Measurements from ENCODE around the gene CGNL1.

Gene CGNL1

DNA sequence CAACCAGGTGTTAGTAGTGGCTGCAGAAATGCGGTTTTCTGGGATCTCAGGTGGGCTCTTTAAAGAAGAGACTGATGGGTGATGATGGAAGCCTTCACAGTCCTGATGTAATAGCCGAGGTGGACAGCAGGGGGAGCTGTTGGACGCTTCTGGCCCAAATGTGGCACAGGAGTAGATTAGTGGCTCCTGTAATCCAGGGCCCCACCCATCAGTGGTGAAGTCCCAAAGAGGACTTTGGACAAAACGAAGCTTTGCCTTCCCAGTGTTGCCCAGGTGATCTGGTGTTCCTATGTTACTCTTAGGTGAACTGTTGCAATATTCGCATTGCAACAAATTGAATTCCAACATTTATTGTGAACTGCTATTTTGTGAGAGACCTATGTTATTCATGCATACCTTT, 183.6 kb downstream of the CGNL1 start:
- H3K36me3 ChIP-seq (ENCODE audit: insufficient read depth, low read length) = no peaks in the 10 kb centered on the region
- H3K9ac ChIP-seq (ENCODE audit: low read depth, low read length, poor library complexity, severe bottlenecking) = no peak overlapping the region
- H3K4me1 ChIP-seq (ENCODE audit: insufficient read depth, low read length, poor library complexity, severe bottlenecking) = no peaks in the 10 kb centered on the region
- H4K20me1 ChIP-seq (ENCODE audit: insufficient read depth, low read length, poor library complexity, severe bottlenecking) = no peaks in the 10 kb centered on the region
- H3K4me3 ChIP-seq (ENCODE audit: low read length, poor library complexity, severe bottlenecking) = no peak overlapping the region
- TF ChIP-seq, protein P1, sequence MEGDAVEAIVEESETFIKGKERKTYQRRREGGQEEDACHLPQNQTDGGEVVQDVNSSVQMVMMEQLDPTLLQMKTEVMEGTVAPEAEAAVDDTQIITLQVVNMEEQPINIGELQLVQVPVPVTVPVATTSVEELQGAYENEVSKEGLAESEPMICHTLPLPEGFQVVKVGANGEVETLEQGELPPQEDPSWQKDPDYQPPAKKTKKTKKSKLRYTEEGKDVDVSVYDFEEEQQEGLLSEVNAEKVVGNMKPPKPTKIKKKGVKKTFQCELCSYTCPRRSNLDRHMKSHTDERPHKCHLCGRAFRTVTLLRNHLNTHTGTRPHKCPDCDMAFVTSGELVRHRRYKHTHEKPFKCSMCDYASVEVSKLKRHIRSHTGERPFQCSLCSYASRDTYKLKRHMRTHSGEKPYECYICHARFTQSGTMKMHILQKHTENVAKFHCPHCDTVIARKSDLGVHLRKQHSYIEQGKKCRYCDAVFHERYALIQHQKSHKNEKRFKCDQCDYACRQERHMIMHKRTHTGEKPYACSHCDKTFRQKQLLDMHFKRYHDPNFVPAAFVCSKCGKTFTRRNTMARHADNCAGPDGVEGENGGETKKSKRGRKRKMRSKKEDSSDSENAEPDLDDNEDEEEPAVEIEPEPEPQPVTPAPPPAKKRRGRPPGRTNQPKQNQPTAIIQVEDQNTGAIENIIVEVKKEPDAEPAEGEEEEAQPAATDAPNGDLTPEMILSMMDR (conservative IDR thresholded peaks at IDR 0.05; ENCODE audit: low read length) = peak; percentile 95
- TF ChIP-seq EZH2phosphoT487 (IDR thresholded peaks at IDR 0.05; ENCODE audit: borderline replicate concordance) = no peak
- no peaks in the 10 kb centered on the region for H3K79me2 ChIP-seq (ENCODE audit: insufficient read depth, low read length)
- no peak overlapping the region for H3K4me2 ChIP-seq (ENCODE audit: low read depth, low read length, poor library complexity, severe bottlenecking)
- no peaks in the 10 kb centered on the region for H3K9me2 ChIP-seq (replicated peaks; ENCODE audit: low read depth, low read length)
- H3K27me3 ChIP-seq (ENCODE audit: insufficient read depth, low read length, poor library complexity, severe bottlenecking) = no peaks in the 10 kb centered on the region
- no peaks in the 10 kb centered on the region for H3K9me3 ChIP-seq (ENCODE audit: insufficient read depth, low read depth, low read length)
- no peaks in the 10 kb centered on the region for H3F3A ChIP-seq (ENCODE audit: low read depth)
- H2AFZ ChIP-seq (ENCODE audit: low read length) = no peak overlapping the region

GRCh38 chr15:57561041-57561711, 184.9 kb downstream of the CGNL1 start:
- Histone ChIP-seq H3K4me2 (ENCODE audit: low read depth, low read length, poor library complexity, severe bottlenecking) (no peak overlapping the region), H2AFZ (ENCODE audit: low read length) (0 out of 2 replicates have a peak overlapping the region, but pooled peaks have one; percentile 14)
- TF ChIP-seq EZH2phosphoT487 (IDR thresholded peaks at IDR 0.05; ENCODE audit: borderline replicate concordance) = no peak
- TF ChIP-seq, protein P1 (conservative IDR thresholded peaks at IDR 0.05; ENCODE audit: low read length) = peak; percentile 86

DNA sequence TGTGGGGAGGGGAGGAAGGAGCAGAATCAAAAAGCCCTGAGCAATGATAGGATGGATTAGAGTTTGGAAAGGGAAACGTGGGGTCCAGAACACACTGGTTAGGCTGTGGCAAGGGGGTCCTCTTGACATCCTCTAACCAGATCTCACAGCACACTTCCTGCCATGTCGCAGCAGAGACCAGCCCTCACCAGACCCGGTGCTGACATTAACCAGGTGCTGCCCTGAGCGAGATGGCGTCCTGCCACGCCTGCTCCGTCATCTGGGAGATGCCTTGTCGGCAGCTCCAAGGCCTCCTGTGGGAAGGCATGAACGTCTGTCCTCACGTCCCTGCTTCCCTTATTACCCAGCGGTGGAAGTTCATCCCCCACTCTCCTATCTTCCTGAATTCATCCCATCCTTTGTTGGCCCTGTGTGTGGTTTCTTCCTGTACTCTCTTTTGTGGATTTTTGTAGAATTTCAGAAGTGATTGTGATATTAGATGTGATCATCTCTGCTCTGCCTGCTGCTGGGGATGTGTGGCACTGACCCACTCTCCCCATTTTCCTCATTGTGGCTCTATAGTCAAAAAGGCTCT, 186.0 kb downstream of the CGNL1 start:
- no peak overlapping the region for H2AFZ ChIP-seq (ENCODE audit: low read length)
- H4K20me1 ChIP-seq (ENCODE audit: insufficient read depth, low read length, poor library complexity, severe bottlenecking) = no peaks in the 10 kb centered on the region
- H3K4me2 ChIP-seq (ENCODE audit: low read depth, low read length, poor library complexity, severe bottlenecking) = no peak overlapping the region
- no peak for TF ChIP-seq EZH2phosphoT487 (IDR thresholded peaks at IDR 0.05; ENCODE audit: borderline replicate concordance)
- TF ChIP-seq, protein P1 (conservative IDR thresholded peaks at IDR 0.05; ENCODE audit: low read length) = no peak
- H3F3A ChIP-seq (ENCODE audit: low read depth) = no peaks in the 10 kb centered on the region
- no peak overlapping the region for H3K4me3 ChIP-seq (ENCODE audit: low read length, poor library complexity, severe bottlenecking)
- H3K9me2 ChIP-seq (replicated peaks; ENCODE audit: low read depth, low read length) = no peaks in the 10 kb centered on the region
- H3K9me3 ChIP-seq (ENCODE audit: insufficient read depth, low read depth, low read length) = no peaks in the 10 kb centered on the region
- peaks cover 4% of the 10 kb centered on the region for H3K4me1 ChIP-seq (ENCODE audit: insufficient read depth, low read length, poor library complexity, severe bottlenecking)
- no peaks in the 10 kb centered on the region for H3K36me3 ChIP-seq (ENCODE audit: insufficient read depth, low read length)
- H3K27me3 ChIP-seq (ENCODE audit: insufficient read depth, low read length, poor library complexity, severe bottlenecking) = no peaks in the 10 kb centered on the region
- H3K79me2 ChIP-seq (ENCODE audit: insufficient read depth, low read length) = no peaks in the 10 kb centered on the region
- H3K9ac ChIP-seq (ENCODE audit: low read depth, low read length, poor library complexity, severe bottlenecking) = no peak overlapping the region

More at GRCh38 chr15:57561041-57561711, 184.9 kb downstream of the CGNL1 start:
- Histone ChIP-seq H3F3A (ENCODE audit: low read depth) (no peaks in the 10 kb centered on the region), H3K9me3 (ENCODE audit: insufficient read depth, low read depth, low read length) (no peaks in the 10 kb centered on the region), H3K9ac (ENCODE audit: low read depth, low read length, poor library complexity, severe bottlenecking) (no peak overlapping the region), H3K4me3 (ENCODE audit: low read length, poor library complexity, severe bottlenecking) (no peak overlapping the region), H3K27me3 (ENCODE audit: insufficient read depth, low read length, poor library complexity, severe bottlenecking) (no peaks in the 10 kb centered on the region), H3K4me1 (ENCODE audit: insufficient read depth, low read length, poor library complexity, severe bottlenecking) (peaks cover 4% of the 10 kb centered on the region), H3K9me2 (replicated peaks; ENCODE audit: low read depth, low read length) (no peaks in the 10 kb centered on the region), H3K79me2 (ENCODE audit: insufficient read depth, low read length) (no peaks in the 10 kb centered on the region), H3K36me3 (ENCODE audit: insufficient read depth, low read length) (no peaks in the 10 kb centered on the region), H4K20me1 (ENCODE audit: insufficient read depth, low read length, poor library complexity, severe bottlenecking) (no peaks in the 10 kb centered on the region)

All from Loucy (cell line).